H9 (cell line): ENCODE measurements around the gene SPRR4. TPM values are rescaled to one million over a fixed set of nuclear protein-coding genes. Genes with fewer than 3 reads are reported as not detected.

Source experiments
- DNase-seq: peaks from one replicate; pipeline ENCODE4 v3.0.0-alpha.2; 2017
- H2AFZ ChIP-seq: one replicate; pipeline ENCODE4 v1.6.1; 2013; ENCODE audit warnings: mild to moderate bottlenecking, low read length, control low read depth, moderate library complexity
- H2AK5ac ChIP-seq: 2 replicates; pipeline ENCODE4 v1.6.1; 2013; ENCODE audit warnings: low read length, control low read depth, mixed read lengths; ENCODE audit not compliant: insufficient read length
- H2BK120ac ChIP-seq: one replicate; pipeline ENCODE4 v1.6.1; 2013; ENCODE audit warnings: low read depth, mild to moderate bottlenecking, low read length, control low read depth, inconsistent platforms; ENCODE audit not compliant: poor library complexity, severe bottlenecking
- H2BK12ac ChIP-seq: 2 replicates; pipeline ENCODE4 v1.6.1; 2013; ENCODE audit warnings: low read length, control low read depth, mixed read lengths, low read depth; ENCODE audit not compliant: insufficient read length
- H2BK15ac ChIP-seq: 2 replicates; pipeline ENCODE4 v1.6.1; 2013; ENCODE audit warnings: low read depth, low read length, control low read depth
- H2BK20ac ChIP-seq: one replicate; pipeline ENCODE4 v1.6.1; 2013; ENCODE audit warnings: low read depth, mild to moderate bottlenecking, low read length, control low read depth, inconsistent platforms; ENCODE audit not compliant: poor library complexity, severe bottlenecking
- H2BK5ac ChIP-seq: 2 replicates; pipeline ENCODE4 v1.6.1; 2013; ENCODE audit warnings: low read length, control low read depth, mixed read lengths; ENCODE audit not compliant: insufficient read length
- H3K14ac ChIP-seq: 2 replicates; pipeline ENCODE4 v1.6.1; 2013; ENCODE audit warnings: low read length, control low read depth; ENCODE audit not compliant: insufficient read depth
- H3K18ac ChIP-seq: 2 replicates; pipeline ENCODE4 v1.6.1; 2013; ENCODE audit warnings: low read depth, mild to moderate bottlenecking, mixed read lengths, low read length, control low read depth; ENCODE audit not compliant: insufficient read length
- H3K23ac ChIP-seq: 2 replicates; pipeline ENCODE4 v1.6.1; 2013; ENCODE audit warnings: low read length, control low read depth, mixed read lengths, low read depth; ENCODE audit not compliant: insufficient read length
- H3K23me2 ChIP-seq: 2 replicates; pipeline ENCODE4 v1.6.1; 2013; ENCODE audit warnings: low read depth, mild to moderate bottlenecking, mixed read lengths, low read length, control low read depth; ENCODE audit not compliant: insufficient read length, poor library complexity, severe bottlenecking
- H3K27ac ChIP-seq: 2 replicates; pipeline ENCODE4 v1.5.1; 2013; ENCODE audit warnings: low read length, control low read depth, mixed read lengths, low read depth; ENCODE audit not compliant: insufficient read length
- H3K27me3 ChIP-seq: 2 replicates; pipeline ENCODE4 v1.6.1; 2013; ENCODE audit warnings: low read length, control low read depth, inconsistent platforms; ENCODE audit not compliant: insufficient read depth
- H3K4ac ChIP-seq: 2 replicates; pipeline ENCODE4 v1.6.1; 2013; ENCODE audit warnings: low read depth, mild to moderate bottlenecking, control low read depth, inconsistent platforms, low read length, moderate library complexity
- H3K4me1 ChIP-seq: 2 replicates; pipeline ENCODE4 v1.6.1; 2013; ENCODE audit warnings: low read length, control low read depth, inconsistent platforms; ENCODE audit not compliant: insufficient read depth
- H3K4me2 ChIP-seq: 2 replicates; pipeline ENCODE4 v1.6.1; 2013; ENCODE audit warnings: low read length, control low read depth, mixed read lengths; ENCODE audit not compliant: insufficient read length, insufficient read depth
- H3K56ac ChIP-seq: 2 replicates; pipeline ENCODE4 v1.6.1; 2013; ENCODE audit warnings: low read depth, mild to moderate bottlenecking, mixed read lengths, low read length, control low read depth; ENCODE audit not compliant: insufficient read length
- H3K79me1 ChIP-seq: 2 replicates; pipeline ENCODE4 v1.6.1; 2013; ENCODE audit warnings: low read depth, mild to moderate bottlenecking, moderate library complexity, low read length, control low read depth, inconsistent platforms; ENCODE audit not compliant: insufficient read depth, poor library complexity, severe bottlenecking
- H3K79me2 ChIP-seq: 2 replicates; pipeline ENCODE4 v1.6.1; 2013; ENCODE audit warnings: low read length, control low read depth, inconsistent platforms; ENCODE audit not compliant: insufficient read depth
- H3K9ac ChIP-seq: 2 replicates; pipeline ENCODE4 v1.6.1; 2013; ENCODE audit warnings: low read length, control low read depth, mixed read lengths; ENCODE audit not compliant: insufficient read length; ENCODE audit errors: extremely low read depth
- H3K9me3 ChIP-seq: one replicate; pipeline ENCODE4 v1.6.1; 2013; ENCODE audit warnings: low read depth, low read length, inconsistent platforms; ENCODE audit not compliant: control insufficient read depth
- H3T11ph ChIP-seq: one replicate; pipeline ENCODE4 v1.6.1; 2013; ENCODE audit warnings: mild to moderate bottlenecking, low read length, control low read depth, inconsistent platforms
- H4K20me1 ChIP-seq: one replicate; pipeline ENCODE4 v1.6.1; 2013; ENCODE audit not compliant: control insufficient read depth, insufficient read length, insufficient read depth
- H4K5ac ChIP-seq: 2 replicates; pipeline ENCODE4 v1.6.1; 2013; ENCODE audit warnings: low read depth, mild to moderate bottlenecking, mixed read lengths, low read length, control low read depth; ENCODE audit not compliant: insufficient read length
- H4K8ac ChIP-seq: replicated peaks from 2 replicates; pipeline ENCODE4 v1.6.1; 2013; ENCODE audit warnings: low read length, control low read depth, mixed read lengths, low read depth; ENCODE audit not compliant: insufficient read length
- H4K91ac ChIP-seq: 2 replicates; pipeline ENCODE4 v1.6.1; 2013; ENCODE audit warnings: low read depth, mild to moderate bottlenecking, moderate library complexity, mixed read lengths, low read length, control low read depth; ENCODE audit not compliant: insufficient read length
- H3K27ac Mint-ChIP-seq, 3 experiments: 2 replicates in 2 of 3; 3 replicates in 1 of 3; pipeline ENCODE4 v1.8.0; 2020 to 2021; ENCODE audit warnings: mixed read lengths in 3 of 3, mild to moderate bottlenecking in 1 of 3, moderate library complexity in 1 of 3
- H3K27me3 Mint-ChIP-seq: 2 replicates; pipeline ENCODE4 v1.8.0; 2021; ENCODE audit warnings: low read depth, mild to moderate bottlenecking, moderate library complexity, mixed read lengths
- H3K36me3 Mint-ChIP-seq, 3 experiments: 2 replicates in 2 of 3; 3 replicates in 1 of 3; pipeline ENCODE4 v1.8.0; 2020 to 2021; ENCODE audit warnings: low read depth in 3 of 3, mixed read lengths in 3 of 3; ENCODE audit not compliant: insufficient read depth in 1 of 3
- H3K4me1 Mint-ChIP-seq, 2 experiments: 2 replicates each; pipeline ENCODE4 v1.8.0; 2020; ENCODE audit warnings: mixed read lengths in 2 of 2
- H3K4me3 Mint-ChIP-seq, 2 experiments: 2 replicates in 1 of 2; 3 replicates in 1 of 2; pipeline ENCODE4 v1.8.0; 2020 to 2021; ENCODE audit warnings: mild to moderate bottlenecking in 2 of 2, mixed read lengths in 2 of 2, moderate library complexity in 1 of 2
- H3K9me3 Mint-ChIP-seq, 2 experiments: 2 replicates in 1 of 2; 3 replicates in 1 of 2; pipeline ENCODE4 v1.8.0; 2020; ENCODE audit warnings: mild to moderate bottlenecking in 2 of 2, mixed read lengths in 2 of 2, moderate library complexity in 1 of 2
- WGBS: extraction: QIAGEN DNeasy Blood & Tissue Kit; methylation state at CpG from one replicate; pipeline ENCODE4 v1.1.7; 2013; ENCODE audit warnings: missing lambda C conversion rate, low lambda C conversion rate, mixed read lengths; ENCODE audit not compliant: insufficient read length; ENCODE audit errors: extremely low coverage; 5-methylcytosine and 5-hydroxymethylcytosine counted together
- total RNA-seq: library from RNA; stranded (reverse); gene quantifications from 2 replicates; pipeline ENCODE4 v1.2.1, GENCODE V29; 2021
- TF ChIP-seq, protein P1 (sequence below): fragments of 200-600 bp; sonication (generic); conservative IDR thresholded peaks from 3 replicates; pipeline ENCODE4 v1.8.0; 2021; ENCODE audit warnings: antibody characterized with exemption, mild to moderate bottlenecking

SPRR4 gene
- total RNA-seq, 1 experiment from 2014 or later, result not detected

GRCh38 chr1:152941037-152941711 is 29.3 kb upstream of the SPRR4 start:
- H2AFZ ChIP-seq, result no peak overlapping the region
- H4K91ac ChIP-seq, result no peak overlapping the region
- H3K27me3 ChIP-seq, result no peaks in the 10 kb centered on the region
- no peak overlapping the region for H2BK20ac ChIP-seq
- H2AK5ac ChIP-seq, result no peak overlapping the region
- H2BK5ac ChIP-seq, result no peak overlapping the region
- no peak overlapping the region for H3K27ac ChIP-seq
- H3K79me2 ChIP-seq, result no peaks in the 10 kb centered on the region
- DNase-seq, result no peak
- no peak overlapping the region for H2BK12ac ChIP-seq
- no peak overlapping the region for H4K8ac ChIP-seq
- no peaks in the 10 kb centered on the region for H3K4me1 ChIP-seq
- H3K4me3 Mint-ChIP-seq, result no peak overlapping the region
- H3K23ac ChIP-seq, result no peak overlapping the region
- H3K14ac ChIP-seq, result no peak overlapping the region; the same call in 1 of the 2 replicates
- no peaks in the 10 kb centered on the region for H3K9me3 ChIP-seq
- H3K23me2 ChIP-seq, result no peaks in the 10 kb centered on the region
- no peaks in the 10 kb centered on the region for H3K4me1 Mint-ChIP-seq
- peak overlapping the region; percentile 79 for H3K56ac ChIP-seq
- TF ChIP-seq, protein P1, sequence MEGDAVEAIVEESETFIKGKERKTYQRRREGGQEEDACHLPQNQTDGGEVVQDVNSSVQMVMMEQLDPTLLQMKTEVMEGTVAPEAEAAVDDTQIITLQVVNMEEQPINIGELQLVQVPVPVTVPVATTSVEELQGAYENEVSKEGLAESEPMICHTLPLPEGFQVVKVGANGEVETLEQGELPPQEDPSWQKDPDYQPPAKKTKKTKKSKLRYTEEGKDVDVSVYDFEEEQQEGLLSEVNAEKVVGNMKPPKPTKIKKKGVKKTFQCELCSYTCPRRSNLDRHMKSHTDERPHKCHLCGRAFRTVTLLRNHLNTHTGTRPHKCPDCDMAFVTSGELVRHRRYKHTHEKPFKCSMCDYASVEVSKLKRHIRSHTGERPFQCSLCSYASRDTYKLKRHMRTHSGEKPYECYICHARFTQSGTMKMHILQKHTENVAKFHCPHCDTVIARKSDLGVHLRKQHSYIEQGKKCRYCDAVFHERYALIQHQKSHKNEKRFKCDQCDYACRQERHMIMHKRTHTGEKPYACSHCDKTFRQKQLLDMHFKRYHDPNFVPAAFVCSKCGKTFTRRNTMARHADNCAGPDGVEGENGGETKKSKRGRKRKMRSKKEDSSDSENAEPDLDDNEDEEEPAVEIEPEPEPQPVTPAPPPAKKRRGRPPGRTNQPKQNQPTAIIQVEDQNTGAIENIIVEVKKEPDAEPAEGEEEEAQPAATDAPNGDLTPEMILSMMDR, result peak; percentile 24; the same call in 1 of the 3 replicates
- no peak overlapping the region for H3K18ac ChIP-seq
- H3K4me2 ChIP-seq, result no peak overlapping the region
- peaks cover 37 to 54% of the 10 kb centered on the region in 2 experiments for H3K9me3 Mint-ChIP-seq
- no peak overlapping the region for H3K4ac ChIP-seq
- H3K27me3 Mint-ChIP-seq, result no peaks in the 10 kb centered on the region; the same call in 1 of the 2 replicates
- H4K20me1 ChIP-seq, result no peaks in the 10 kb centered on the region
- no peak overlapping the region for H3K27ac Mint-ChIP-seq
- H3T11ph ChIP-seq, result no peak overlapping the region
- no peak overlapping the region for H2BK15ac ChIP-seq
- no peaks in the 10 kb centered on the region; a peak in 1 of 7 replicates for H3K36me3 Mint-ChIP-seq
- no CpG with 5 or more reads among the region's 8 CpGs for WGBS
- H2BK120ac ChIP-seq, result no peak overlapping the region
- H3K9ac ChIP-seq, result no peak overlapping the region
- no peaks in the 10 kb centered on the region for H3K79me1 ChIP-seq
- H4K5ac ChIP-seq, result no peak overlapping the region
